GM21717 (cell line): ENCODE data around the gene LRP3.
"Not testable (repeated sequence)": the region's sequence is repeated elsewhere in the genome, so short reads cannot be mapped to it uniquely, and the experiment has no call there.

Experiments
- ATAC-seq: cut with Tn5 transposase; IDR thresholded peaks from one replicate; pipeline ENCODE4 v1.9.1; 2021; ENCODE audit warnings: mild to moderate bottlenecking, moderate library complexity; ENCODE audit not compliant: unreplicated experiment

LRP3 gene

DNA sequence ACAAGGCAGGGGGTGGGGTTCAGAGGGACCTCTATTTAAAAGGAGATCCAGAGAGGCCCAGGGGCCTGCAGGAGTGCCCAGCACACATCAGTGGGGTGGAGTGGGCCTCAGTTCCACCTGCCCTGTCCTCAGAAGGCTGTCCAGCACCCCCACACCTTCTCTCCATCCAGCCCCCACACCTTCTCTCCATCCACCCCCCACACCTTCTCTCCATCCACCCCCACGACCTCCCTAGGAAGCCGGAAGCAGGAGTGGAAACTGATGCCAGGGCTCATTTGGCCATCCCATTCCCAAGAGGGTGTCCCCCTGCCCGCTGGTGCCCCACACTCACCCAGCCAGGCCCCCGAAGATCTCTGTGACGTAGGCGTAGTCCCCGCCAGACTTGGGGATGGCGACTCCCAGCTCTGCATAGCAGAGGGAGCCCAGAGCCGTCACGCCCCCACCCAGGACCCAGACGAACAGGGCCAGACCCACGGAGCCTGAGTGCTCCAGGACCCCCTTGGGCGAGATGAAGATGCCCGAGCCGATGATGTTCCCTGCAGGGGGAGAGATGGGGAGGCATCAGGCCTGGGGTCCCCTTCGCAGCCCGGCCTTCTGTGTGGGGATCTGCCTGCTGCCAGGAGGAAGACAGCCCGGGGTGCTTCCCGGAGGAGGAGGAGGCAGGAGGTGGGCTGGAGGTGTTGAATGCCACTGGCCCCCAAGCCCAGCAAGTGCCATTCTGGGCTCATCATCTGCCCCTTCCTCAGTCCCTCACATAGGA, 21.5 kb downstream of the LRP3 start:
- ATAC-seq = no peak

DNA sequence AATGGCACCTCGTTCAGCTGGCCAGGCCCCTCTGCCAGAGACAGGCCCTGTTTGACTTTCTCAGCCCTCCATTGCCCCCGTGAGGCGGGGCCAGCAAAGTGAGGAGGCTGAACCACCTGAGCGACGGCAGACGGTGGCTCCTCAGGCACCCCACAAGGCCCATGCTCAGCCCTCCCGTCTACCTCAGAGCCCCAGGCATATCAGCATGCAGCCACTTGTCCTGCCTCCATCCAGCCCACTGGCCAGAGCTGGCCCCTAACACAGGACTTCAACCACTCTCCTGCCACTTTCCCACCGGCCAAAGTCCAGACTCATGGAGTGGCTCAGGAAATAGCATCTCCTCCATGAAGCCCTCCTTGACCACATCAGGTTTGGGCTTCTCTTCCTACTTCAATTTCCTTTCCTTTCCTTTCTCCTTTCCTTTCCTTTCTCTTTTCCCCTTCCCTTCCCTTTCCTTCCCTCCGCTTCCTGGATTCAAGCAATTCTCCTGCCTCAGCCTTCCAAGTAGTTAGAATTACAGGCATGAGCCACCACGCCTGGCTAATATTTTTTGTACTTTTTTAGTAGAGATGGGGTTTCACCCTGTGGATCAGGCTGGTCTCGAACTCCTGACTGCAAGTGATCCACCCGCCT, 22.2 kb downstream of the LRP3 start:
- ATAC-seq = no peak

DNA sequence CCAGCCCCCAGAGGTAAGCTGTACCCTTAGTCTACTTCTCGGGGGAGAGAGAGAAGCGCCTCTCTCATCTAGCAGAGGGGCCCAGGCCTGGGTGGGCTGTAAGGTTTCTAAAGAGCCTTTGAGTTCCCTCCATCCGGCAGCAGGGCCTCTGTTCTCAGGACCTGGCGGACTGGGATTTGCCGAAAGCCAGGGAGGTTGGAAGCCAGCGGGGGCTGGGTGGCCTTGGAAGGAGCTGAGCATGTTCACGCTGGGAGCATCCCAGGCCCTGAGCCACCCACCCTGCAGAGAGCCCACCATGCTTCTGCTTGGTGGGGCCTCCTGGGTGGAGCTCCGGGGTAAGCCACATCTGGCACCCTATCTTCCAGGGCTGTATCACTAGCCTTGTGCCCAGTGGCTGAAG, 23.8 kb downstream of the LRP3 start:
- no peak for ATAC-seq

DNA sequence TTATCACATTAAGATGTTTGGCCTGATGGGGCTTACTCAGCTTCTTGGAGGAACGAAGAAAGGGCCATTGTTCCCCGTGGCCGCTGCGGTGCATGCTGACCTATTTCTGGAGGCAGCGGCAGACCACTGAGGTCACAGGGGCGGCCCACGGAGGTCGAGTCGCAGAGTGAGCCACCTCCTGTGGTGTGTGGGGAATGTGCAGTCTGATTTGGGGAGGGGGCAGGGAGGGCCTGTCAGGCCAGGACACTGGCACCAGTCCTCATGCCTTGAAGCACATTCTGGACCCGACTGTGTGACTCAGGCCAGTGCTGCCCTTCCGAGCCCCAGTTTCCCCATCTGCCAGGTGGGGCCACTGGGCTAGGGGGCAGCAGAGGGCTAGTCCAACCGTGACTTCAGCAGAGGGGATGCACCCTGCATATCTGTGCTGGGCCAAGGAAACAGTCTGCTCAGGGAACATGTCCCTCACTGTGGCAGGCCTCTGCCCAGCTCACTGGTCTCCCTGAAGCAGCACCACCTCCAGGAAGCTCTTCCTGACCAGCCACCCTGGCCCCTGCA, 25.2 kb downstream of the LRP3 start:
- no peak for ATAC-seq

DNA sequence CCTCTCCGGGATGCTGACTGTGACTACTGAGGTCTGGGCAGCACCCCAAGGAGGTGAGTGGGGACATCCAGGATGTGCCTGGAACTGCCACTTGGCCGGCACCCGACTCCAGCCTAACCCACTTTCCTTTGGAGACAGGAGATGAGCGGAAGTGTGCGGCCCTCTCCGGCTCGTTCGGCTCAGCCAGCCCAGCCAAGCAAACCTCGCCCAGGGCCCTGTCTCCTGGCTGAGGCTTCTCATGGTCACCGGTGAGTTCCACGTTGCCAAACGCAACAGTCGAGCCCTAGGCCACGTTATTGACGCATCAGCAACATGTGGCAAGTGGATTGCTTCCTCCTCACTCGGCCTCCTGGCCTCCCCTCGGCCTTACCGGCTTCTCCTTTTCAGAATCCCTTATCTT, 26.0 kb downstream of the LRP3 start:
- ATAC-seq = no peak

DNA sequence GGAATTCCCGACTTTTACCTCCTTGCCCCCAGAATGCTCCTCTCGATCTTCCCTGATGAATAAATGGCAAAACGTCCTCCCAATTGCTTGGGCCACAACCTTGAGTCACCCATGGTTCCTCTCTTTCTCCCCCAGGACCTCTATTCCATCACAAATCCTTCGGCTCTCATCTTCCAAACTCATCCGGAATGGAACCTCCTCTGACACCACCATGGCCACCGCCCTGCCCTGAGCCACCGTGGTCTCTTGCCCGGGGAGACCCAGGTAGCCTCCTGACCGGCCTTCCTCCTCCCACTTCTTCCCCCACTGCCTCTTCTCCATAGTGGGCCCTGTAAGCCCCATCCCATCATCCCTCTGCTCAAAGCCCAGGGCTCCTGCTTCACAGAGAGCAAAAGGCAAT, 26.6 kb downstream of the LRP3 start:
- no peak for ATAC-seq

DNA sequence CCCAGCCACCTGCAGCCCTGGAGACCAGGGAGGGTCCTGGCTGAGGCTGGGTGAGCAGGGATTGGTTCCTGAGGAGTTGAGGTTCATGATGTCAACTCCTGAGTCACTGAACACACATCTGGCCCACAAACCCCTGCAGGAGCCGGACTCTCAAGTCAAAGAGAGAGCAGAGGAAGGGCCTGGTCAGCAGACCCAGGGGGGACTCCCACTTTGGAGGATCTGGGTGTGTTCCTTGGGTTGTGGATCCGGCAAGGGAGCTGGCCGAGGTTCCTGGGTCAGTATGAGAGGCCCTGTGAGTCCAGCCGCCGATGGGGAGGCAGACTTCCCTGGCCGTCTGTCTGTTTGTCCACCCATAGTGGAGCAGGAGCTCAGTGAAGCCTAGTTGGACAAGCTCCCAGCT, 27.5 kb downstream of the LRP3 start:
- ATAC-seq = no peak

DNA sequence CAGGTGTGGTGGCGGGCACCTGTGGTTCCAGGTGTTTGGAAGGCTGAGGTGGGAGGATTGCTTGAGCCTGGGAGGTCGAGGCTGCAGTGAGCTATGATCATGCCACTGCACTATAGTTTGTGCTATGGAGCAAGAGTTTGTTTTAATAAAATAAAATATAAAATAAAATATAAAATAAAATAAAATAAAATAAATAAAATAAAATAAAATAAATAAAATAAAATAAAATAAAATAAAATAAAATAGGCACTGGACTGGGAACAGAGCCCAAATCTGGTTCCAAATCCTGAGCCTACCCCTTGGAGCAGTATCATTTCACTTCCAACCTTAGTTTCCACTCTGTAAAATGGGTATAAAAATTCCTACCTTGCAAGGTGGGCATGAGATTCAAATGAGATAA, 28.1 kb downstream of the LRP3 start:
- ATAC-seq = not testable (repeated sequence)

DNA sequence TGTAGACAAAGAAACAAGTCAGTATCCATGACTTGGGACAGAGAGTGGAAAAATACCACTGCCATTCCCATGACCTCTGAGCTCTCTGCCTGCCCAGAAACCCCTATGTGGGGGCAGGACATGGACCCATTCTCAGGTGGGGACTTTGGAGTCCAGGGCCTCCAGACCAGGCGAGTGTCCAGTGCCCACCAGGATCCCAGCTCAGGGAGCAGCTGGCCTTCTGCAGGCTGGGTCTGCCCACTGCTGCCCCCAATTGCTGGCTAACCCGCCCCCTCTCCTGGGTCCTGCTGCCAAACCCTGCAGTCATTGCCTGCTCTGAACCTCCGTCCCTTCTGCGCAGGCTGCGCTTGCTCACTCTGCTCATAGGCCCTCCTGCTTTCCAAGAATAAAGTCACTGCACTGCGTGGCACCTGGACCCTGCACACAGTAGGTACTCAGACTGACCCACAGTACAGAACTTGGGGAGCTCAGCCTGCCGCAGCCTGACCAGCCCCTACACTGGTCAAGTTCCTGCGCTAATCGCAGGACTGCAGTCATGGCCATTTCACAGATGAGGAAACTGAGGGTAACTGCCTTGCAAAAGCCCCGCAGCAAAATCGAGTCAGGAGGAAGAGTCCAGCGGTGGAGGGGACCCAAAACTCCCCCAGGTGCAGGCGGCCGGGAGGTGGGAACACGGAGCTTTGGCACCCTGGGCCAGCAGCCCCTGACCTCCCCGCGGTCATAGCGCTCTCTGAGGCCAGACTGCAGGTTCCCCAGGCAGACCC, 30.7 kb downstream of the LRP3 start:
- no peak for ATAC-seq

DNA sequence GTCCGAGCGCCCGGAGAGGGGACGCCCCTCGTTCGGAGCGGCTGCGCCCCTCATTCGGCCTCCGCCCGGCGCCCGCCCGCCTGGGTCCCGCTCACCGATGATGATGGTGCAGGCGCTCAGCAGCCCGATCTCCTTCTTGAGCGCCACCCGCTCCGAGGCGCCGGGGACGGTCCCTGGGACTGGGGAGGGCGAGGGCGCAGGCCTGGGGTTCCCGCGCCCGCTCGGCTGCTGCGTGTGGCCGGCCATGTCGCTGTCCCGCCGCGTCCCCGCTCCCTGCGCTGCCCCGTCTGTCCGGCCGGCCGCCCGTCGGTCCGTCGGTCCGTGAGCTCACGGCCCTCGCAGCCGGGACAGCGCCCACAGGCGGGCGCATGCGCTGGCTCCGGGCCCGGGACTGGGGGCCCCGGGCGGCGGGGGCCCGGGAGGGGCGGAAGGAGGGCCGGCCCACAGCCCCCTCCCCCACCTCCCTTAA, 31.4 kb downstream of the LRP3 start, which contains the start of gene SLC7A10:
TSS of gene SLC7A10 (minus strand) at position 393 of the 469 bp plus-strand sequence. CDS start at position 246, 147 bp downstream.
- ATAC-seq = no peak

DNA sequence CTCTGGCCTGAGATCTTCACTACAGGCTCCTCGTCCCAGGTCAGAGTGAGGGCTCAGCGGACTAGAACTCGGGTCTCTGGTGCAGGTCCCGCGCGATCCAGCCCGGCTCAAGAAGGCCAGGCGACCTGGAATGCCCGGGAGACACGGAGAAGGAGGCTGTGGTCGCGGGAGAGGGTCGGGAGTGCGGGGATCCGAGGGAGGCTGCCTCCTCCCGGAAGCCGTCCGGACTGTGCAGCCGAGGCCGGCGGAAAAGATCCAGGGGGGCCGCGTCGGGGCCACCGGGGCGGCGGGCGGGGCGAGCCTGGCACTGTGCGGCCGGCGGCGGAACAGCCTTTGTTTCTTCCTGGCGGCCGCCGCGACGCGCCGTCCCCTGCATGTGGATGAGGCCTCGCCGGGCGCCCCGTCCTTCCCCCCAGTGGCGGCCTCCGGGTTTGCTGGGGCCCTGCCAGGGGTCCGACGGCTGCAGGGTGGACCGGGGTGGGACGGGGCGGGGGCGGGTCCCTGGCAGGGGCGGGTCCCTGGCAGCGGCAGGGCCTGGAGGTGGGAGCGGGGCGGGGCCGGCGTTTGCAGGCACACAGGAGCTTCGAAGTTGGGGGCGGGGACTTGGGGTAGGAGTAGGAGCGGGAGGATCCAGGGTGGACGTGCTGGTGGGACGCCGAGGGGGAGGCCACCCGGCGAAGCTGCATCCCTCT, 32.6 kb downstream of the LRP3 start:
- no peak for ATAC-seq

DNA sequence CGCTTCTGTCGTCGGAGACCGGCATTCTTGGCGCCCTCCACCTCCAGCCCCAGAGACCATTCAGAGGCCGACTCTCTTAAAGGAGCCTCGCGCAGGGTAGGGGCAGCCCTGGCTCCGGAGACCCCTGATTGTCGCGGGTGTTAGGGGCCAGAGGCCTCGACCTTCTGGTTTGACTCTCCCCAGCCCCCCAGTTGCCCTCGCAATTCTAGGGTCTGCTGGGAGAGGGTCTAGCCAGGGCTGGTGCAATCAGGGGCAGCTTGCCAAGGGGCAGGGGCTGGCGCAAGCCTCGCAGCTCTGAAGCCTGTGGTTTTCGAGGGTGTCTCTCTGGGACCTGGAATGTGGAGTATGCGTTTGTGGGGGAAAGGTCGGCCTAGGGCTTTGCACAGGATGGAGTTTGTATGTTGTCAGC, 33.1 kb downstream of the LRP3 start:
- ATAC-seq = no peak

DNA sequence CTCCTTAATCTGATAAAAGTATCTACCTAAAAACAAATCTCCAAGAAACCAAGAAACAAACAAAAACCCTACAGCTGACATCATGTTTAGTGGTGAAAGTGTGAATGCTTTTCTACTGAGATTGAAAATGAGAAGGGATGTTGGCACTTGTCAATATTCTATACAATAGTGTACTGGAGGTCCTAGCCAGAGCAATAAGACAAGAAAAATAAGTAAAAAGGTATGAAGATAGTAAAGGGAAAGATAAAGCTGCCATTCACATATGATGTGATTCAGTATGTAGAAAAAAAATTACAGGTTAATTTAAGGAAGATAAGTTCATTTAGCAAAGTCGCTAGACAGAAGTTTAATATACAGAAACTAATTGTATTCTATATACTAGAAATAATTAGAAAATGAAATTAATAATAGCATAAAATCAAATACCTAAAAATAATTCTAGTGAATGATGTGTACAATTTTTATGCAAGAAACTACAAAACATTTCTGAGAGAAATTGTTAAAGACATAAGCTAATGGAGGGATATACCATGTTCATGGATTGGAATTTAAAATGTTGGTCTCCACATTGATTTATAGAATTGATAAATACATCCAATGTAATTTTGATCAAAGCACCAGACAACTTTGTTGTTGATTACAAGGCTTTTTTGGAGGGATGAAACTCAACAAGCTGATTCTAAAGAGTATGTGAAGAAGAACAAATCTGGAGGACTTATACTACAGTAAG, 33.9 kb downstream of the LRP3 start:
- no peak for ATAC-seq

DNA sequence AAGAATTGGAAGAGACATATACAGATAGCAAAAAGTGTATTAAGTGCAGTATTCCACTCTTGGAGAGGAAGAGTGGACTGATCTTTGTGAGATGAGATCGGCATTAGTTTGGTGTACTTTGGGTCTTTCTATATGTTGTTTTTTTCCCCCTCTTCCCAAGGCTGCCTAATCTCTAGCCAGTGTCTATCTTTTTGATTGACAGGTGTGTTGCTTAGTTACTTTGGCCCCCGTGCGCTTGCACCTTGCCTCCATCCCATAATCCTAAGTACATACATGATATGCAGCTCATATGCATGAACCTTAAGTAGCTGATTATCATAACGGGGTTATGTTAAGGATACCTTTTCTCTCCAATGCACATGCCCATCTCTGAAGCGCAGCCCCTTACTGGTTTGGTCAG, 35.8 kb downstream of the LRP3 start:
- ATAC-seq = no peak

DNA sequence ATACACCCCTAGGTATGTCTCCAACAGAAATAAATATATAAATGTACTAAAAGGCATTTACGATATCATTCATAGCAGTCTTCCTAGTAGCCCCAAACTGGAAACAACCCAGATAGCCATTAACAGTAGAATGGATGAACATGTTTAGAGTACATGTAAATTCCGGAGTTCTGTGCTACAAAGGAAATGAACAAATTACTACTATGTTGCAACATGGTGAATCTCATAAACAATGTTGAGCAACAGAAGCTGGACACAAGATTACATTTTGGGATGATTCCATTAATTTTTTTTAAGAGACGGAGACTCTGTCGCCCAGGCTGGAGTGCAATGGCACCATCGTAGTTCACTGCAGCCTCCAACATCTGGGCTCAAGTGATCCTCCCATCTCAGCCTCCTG, 37.4 kb downstream of the LRP3 start:
- ATAC-seq = no peak

DNA sequence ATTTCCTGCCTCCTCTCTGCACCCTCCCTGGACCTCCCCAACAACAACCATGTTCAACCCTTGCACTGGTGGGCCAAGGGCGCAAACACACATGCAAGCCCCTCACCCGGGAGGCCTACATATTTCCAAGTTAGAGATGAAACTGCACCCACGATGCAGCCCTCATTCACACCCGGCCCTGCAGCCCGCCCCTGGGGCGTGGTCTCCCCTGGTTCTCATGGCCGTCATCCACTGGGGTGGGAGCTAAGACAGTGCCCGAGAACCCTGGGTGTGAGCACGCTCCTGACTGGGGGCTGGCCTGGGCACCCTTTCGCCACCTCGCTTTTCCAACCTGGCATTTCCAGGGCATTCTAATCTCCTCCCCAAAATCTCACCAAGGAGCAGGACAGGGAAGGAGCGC, 38.5 kb downstream of the LRP3 start:
- no peak for ATAC-seq

DNA sequence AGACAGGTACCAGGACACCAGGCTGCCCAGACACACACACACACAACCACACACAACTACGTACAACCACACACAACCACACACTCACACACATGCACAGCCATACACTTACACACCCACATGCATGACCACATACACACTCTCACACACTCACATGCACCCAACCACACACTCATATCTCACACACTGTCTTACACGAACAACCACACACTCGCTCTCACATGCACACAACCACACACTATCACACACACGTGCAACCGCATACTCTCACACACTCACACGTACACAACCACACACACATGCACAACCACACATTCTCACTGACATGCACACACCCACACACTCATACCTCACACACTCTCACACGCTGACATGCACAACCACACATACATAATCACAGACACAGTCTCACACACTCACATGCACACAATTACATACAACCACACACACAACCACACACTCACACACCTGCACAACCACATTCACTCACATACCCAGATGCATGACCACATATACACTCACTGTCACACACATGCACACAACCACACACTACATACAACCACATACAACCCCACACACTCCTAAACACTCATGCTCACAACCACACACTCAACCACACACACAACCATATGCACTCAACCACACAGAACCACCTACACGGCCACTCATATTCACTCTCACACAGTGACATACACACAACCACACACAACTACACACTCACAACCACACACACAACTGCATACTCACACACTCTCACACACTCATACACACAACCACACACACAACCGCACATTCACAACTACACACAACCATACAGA, 39.1 kb downstream of the LRP3 start:
- no peak for ATAC-seq

DNA sequence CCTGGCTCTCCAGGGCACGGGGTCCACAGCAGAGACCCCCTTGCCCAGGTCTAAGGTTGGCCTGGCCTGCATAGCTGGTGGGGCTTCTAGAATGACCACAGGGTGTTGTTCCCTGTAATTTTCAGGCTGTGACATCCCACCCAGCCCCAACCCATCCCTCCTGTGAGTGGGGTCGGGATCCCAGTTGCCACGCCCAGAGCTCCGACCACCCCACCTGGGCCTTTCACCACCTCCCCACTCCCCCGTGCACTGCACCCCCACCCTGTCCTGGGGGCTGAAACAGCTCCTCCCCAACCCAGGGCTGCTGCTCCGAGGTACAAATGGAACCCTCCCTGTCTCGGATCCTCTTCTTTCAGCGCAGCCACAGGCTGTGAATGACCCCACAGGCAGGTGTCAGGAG, 40.0 kb downstream of the LRP3 start:
- no peak for ATAC-seq

DNA sequence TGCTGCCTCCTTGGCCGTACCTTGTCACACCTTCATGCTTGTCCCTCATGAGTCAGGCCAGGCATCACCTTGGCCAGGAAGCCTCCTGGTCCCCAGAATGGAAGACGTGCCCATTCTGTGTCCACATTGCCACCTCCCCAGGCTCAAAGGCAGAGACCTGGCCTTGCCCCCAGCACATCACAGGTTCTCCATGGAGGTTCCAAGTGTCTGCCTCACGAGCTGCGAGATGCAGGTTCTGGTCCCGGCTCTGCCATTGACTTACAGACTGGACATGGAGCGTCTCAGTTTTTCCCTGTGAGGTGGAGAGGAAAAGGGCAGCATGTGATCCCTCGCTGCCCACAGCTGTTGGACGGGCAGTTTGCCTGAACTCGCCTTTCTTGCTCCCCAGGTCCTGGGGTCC, 40.6 kb downstream of the LRP3 start:
- no peak for ATAC-seq
